Gastroesophageal sphincter (tissue), 4 donors: ENCODE results near the gene WWTR1. TPM values are rescaled to one million over a fixed set of nuclear protein-coding genes. Genes with fewer than 3 reads are reported as not detected.
A peak's percentile ranks its signal among the peaks of the same experiment; 100 is the strongest.

Experiments used
- ATAC-seq: fragments of 150-250 bp; one replicate; pipeline ENCODE4 v1.9.1; 2016; ENCODE audit warnings: mild to moderate bottlenecking, moderate library complexity
- H3K27ac ChIP-seq, 4 donors: fragments of 200-600 bp; sonication (generic) in 3 of 4; 1 replicate in 3 of 4; 2 replicates in 1 of 4; pipeline ENCODE4 v1.5.1; 2016 to 2019
- H3K27me3 ChIP-seq: fragments of 200-600 bp; sonication (generic); one replicate; pipeline ENCODE4 v1.5.1; 2019
- H3K36me3 ChIP-seq, 2 donors: fragments of 200-600 bp; sonication (generic); one replicate each; pipeline ENCODE4 v1.5.1; 2019; ENCODE audit warnings: control low read depth in 1 of 2
- H3K4me1 ChIP-seq, 3 donors: fragments of 200-600 bp; sonication (generic); 1 replicate in 2 of 3; 2 replicates in 1 of 3; pipeline ENCODE4 v1.5.1; 2016 to 2019; ENCODE audit warnings: control low read depth in 2 of 3
- H3K4me3 ChIP-seq, 2 donors: fragments of 200-600 bp; sonication (generic); one replicate each; pipeline ENCODE4 v1.5.1; 2019; ENCODE audit warnings: mild to moderate bottlenecking in 1 of 2, moderate library complexity in 1 of 2
- H3K9me3 ChIP-seq, 3 donors: fragments of 200-600 bp; sonication (generic); one replicate each; pipeline ENCODE4 v1.5.1; 2017 to 2019; ENCODE audit warnings: control low read depth in 2 of 3
- EP300 ChIP-seq: sonication (generic); formaldehyde crosslinking; IDR thresholded peaks from one replicate; pipeline ENCODE4 v1.6.1; 2017; ENCODE audit warnings: antibody characterized with exemption, mild to moderate bottlenecking
- POLR2A ChIP-seq, 2 donors: fragments of 450-650 bp; IDR thresholded peaks; one replicate each; pipeline ENCODE4 v1.6.1; 2017; ENCODE audit warnings: antibody characterized with exemption in 2 of 2, mild to moderate bottlenecking in 2 of 2, moderate library complexity in 1 of 2
- POLR2AphosphoS5 ChIP-seq: sonication (generic); formaldehyde crosslinking; IDR thresholded peaks from one replicate; pipeline ENCODE4 v1.6.1; 2017; ENCODE audit warnings: antibody characterized with exemption
- WGBS, 2 donors: methylation state at CpG; one replicate each; pipeline ENCODE4 v1.1.5; 2018; ENCODE audit warnings: low coverage in 1 of 2; 5-methylcytosine and 5-hydroxymethylcytosine counted together
- total RNA-seq, 4 donors: library from RNA; depleted of rRNA; stranded (reverse); fragments of >200 nt; gene quantifications; one replicate each; pipeline ENCODE4 v1.1.0, GENCODE V29; 2016
- TF ChIP-seq, protein P1 (sequence below), 4 experiments: fragments of 200-600 bp in 2 of 4; fragments of 450-650 bp in 2 of 4; sonication (generic) in 1 of 4; IDR thresholded peaks; one replicate each; pipeline ENCODE4 v1.5.1; 2017 to 2019; ENCODE audit warnings: antibody characterized with exemption in 4 of 4, mild to moderate bottlenecking in 2 of 4, moderate library complexity in 2 of 4

WWTR1 gene
- total RNA-seq, 4 donors from 2014 or later, result 239 to 482 (median 321) TPM

GRCh38 chr3:149515249-149515648 is 142.6 kb downstream of the WWTR1 start:
- H3K27me3 ChIP-seq, result no peaks in the 10 kb centered on the region
- no peak for ATAC-seq
- TF ChIP-seq POLR2A (IDR thresholded peaks at IDR 0.05), result no peak
- no peak for TF ChIP-seq POLR2AphosphoS5
- no peak for TF ChIP-seq EP300
- TF ChIP-seq, protein P1, sequence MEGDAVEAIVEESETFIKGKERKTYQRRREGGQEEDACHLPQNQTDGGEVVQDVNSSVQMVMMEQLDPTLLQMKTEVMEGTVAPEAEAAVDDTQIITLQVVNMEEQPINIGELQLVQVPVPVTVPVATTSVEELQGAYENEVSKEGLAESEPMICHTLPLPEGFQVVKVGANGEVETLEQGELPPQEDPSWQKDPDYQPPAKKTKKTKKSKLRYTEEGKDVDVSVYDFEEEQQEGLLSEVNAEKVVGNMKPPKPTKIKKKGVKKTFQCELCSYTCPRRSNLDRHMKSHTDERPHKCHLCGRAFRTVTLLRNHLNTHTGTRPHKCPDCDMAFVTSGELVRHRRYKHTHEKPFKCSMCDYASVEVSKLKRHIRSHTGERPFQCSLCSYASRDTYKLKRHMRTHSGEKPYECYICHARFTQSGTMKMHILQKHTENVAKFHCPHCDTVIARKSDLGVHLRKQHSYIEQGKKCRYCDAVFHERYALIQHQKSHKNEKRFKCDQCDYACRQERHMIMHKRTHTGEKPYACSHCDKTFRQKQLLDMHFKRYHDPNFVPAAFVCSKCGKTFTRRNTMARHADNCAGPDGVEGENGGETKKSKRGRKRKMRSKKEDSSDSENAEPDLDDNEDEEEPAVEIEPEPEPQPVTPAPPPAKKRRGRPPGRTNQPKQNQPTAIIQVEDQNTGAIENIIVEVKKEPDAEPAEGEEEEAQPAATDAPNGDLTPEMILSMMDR (IDR thresholded peaks at IDR 0.05), result no peak
- WGBS, 2 donors, result 83 to 90% methylated on average over 2 of the region's 2 CpGs
- peaks cover 0 to 37% (median 3%) of the 10 kb centered on the region in 3 donors for H3K4me1 ChIP-seq
- H3K27ac ChIP-seq, result no peak overlapping the region
- H3K4me3 ChIP-seq, result no peak overlapping the region
- no peaks in the 10 kb centered on the region for H3K9me3 ChIP-seq
- H3K36me3 ChIP-seq, result peaks cover 0 to 20% of the 10 kb centered on the region in 2 donors

- Histone ChIP-seq H3K36me3 (peaks cover 0 to 13% of the 10 kb centered on the region in 2 donors), H3K27me3 (no peaks in the 10 kb centered on the region), H3K4me3 (no peak overlapping the region), H3K27ac (no peak overlapping the region), H3K4me1 (peaks cover 0 to 37% (median 3%) of the 10 kb centered on the region in 3 donors), H3K9me3 (no peaks in the 10 kb centered on the region)
- ATAC-seq, result no peak
- 77 to 96% methylated on average over 2 of the region's 2 CpGs for WGBS, 2 donors
- no peak for TF ChIP-seq EP300
- TF ChIP-seq POLR2A (IDR thresholded peaks at IDR 0.05), result no peak
- TF ChIP-seq POLR2AphosphoS5, result no peak
- TF ChIP-seq, protein P1 (IDR thresholded peaks at IDR 0.05), result no peak
These were observed 143.4 kb downstream of the WWTR1 start for GRCh38 chr3:149514471-149514870.

GRCh38 chr3:149512073-149512782 is 145.6 kb downstream of the WWTR1 start:
- WGBS, 2 donors, result 12 to 17% methylated on average over 7 to 9 of the region's 9 CpGs
- H3K9me3 ChIP-seq, result no peaks in the 10 kb centered on the region
- ATAC-seq, result peak; percentile 68
- peaks cover 0 to 2% of the 10 kb centered on the region in 2 donors for H3K36me3 ChIP-seq
- TF ChIP-seq, protein P1 (IDR thresholded peaks at IDR 0.05), result peak; percentile 65 to 89 (median 81)
- no peak for TF ChIP-seq POLR2AphosphoS5
- no peak overlapping the region for H3K27ac ChIP-seq
- no peak overlapping the region for H3K4me3 ChIP-seq
- H3K27me3 ChIP-seq, result no peaks in the 10 kb centered on the region
- peaks cover 0 to 30% (median 3%) of the 10 kb centered on the region in 3 donors for H3K4me1 ChIP-seq

GRCh38 chr3:149511040-149511626 is 146.7 kb downstream of the WWTR1 start:
- Histone ChIP-seq H3K4me1 (peaks cover 0 to 22% (median 0%) of the 10 kb centered on the region in 3 donors), H3K27me3 (no peaks in the 10 kb centered on the region), H3K27ac (no peak overlapping the region), H3K9me3 (no peaks in the 10 kb centered on the region), H3K36me3 (peaks cover 0 to 2% of the 10 kb centered on the region in 2 donors), H3K4me3 (no peak overlapping the region)
- no peak for TF ChIP-seq POLR2A (IDR thresholded peaks at IDR 0.05)
- TF ChIP-seq, protein P1 (IDR thresholded peaks at IDR 0.05), result no peak
- TF ChIP-seq POLR2AphosphoS5, result no peak
- no peak for TF ChIP-seq EP300
- ATAC-seq, result no peak
- 64 to 68% methylated on average over 2 to 3 of the region's 3 CpGs for WGBS, 2 donors

GRCh38 chr3:149510480-149510879 is 147.3 kb downstream of the WWTR1 start:
- 70 to 93% methylated on average over 1 to 3 of the region's 3 CpGs for WGBS, 2 donors
- Histone ChIP-seq H3K9me3 (no peaks in the 10 kb centered on the region), H3K27me3 (no peaks in the 10 kb centered on the region), H3K27ac (no peak overlapping the region), H3K4me1 (peaks cover 0 to 22% (median 0%) of the 10 kb centered on the region in 3 donors), H3K4me3 (no peak overlapping the region), H3K36me3 (no peaks in the 10 kb centered on the region)
- ATAC-seq, result no peak
- TF ChIP-seq POLR2A (IDR thresholded peaks at IDR 0.05) (no peak), POLR2AphosphoS5 (no peak), EP300 (no peak)
- TF ChIP-seq, protein P1 (IDR thresholded peaks at IDR 0.05), result no peak
